OCI-LY3 (cell line): ENCODE results near the gene MAP4K3.

Experiments
- CTCF ChIP-seq: fragments of 200-600, 300-600 bp; sonication (generic); IDR thresholded peaks from 2 replicates; pipeline ENCODE4 v1.5.1; 2014; ENCODE audit warnings: antibody characterized with exemption, low read length, low read depth
- EZH2phosphoT487 ChIP-seq: fragments of 200-600 bp; shearing (Covaris generic); IDR thresholded peaks from 2 replicates; pipeline ENCODE4 v1.6.1; 2018; ENCODE audit warnings: antibody characterized with exemption, mixed run types, low read depth

GRCh38 chr2:39386064-39386463 is 51.0 kb downstream of the MAP4K3 start:
- TF ChIP-seq EZH2phosphoT487 (no peak), CTCF (no peak)
